PC-9 (cell line): ENCODE measurements around the gene SBF2. TPM values are rescaled to one million over a fixed set of nuclear protein-coding genes. Genes with fewer than 3 reads are reported as not detected.

ENCODE experiments used
- BruUV-seq: library from RNA; stranded (reverse); fragments of 400-500 nt; replicated peaks from 2 replicates; lab custom pipeline; 2021; lab: Mats Ljungman, UMichigan
- CTCF ChIA-PET: fragments of 300-600 bp; sonication (Branson Sonifier 250); formaldehyde crosslinking; loops from one replicate; lab custom pipeline; 2022; ENCODE audit warnings: antibody characterized with exemption; lab: Charles Lee
- POLR2A ChIA-PET: fragments of 300-600 bp; sonication (Branson Sonifier 250); formaldehyde crosslinking; loops from one replicate; lab custom pipeline; 2022; ENCODE audit warnings: antibody characterized with exemption; ENCODE audit not compliant: unreplicated experiment; lab: Charles Lee
- DNase-seq, 2 experiments: peaks; one replicate each; pipeline versions ENCODE4 v3.0.0 to v3.0.0-alpha.2; 2015 to 2022; ENCODE audit warnings: mixed read lengths in 1 of 2
- H2AFZ ChIP-seq: fragments of 200-600 bp; sonication (generic); 2 replicates; pipeline ENCODE4 v1.8.1; 2017; ENCODE audit warnings: antibody characterized with exemption
- H3F3A ChIP-seq: fragments of 200-600 bp; sonication (generic); 2 replicates; pipeline ENCODE4 v1.8.1; 2017; ENCODE audit warnings: antibody characterized with exemption, mild to moderate bottlenecking, low read depth; ENCODE audit not compliant: insufficient read depth
- H3K27ac ChIP-seq: fragments of 200-600 bp; sonication (generic); 2 replicates; pipeline ENCODE4 v1.6.1; 2016; ENCODE audit warnings: mixed run types
- H3K27me3 ChIP-seq: fragments of 200-600 bp; sonication (generic); 2 replicates; pipeline ENCODE4 v1.6.1; 2016; ENCODE audit warnings: low read depth, mixed run types; ENCODE audit not compliant: insufficient read depth
- H3K36me3 ChIP-seq: fragments of 200-600 bp; sonication (generic); 2 replicates; pipeline ENCODE4 v1.6.1; 2016; ENCODE audit warnings: low read depth, mixed run types
- H3K4me1 ChIP-seq: fragments of 200-600 bp; sonication (generic); replicated peaks from 2 replicates; pipeline ENCODE4 v1.6.1; 2016; ENCODE audit warnings: mixed run types; ENCODE audit not compliant: insufficient read depth
- H3K4me2 ChIP-seq: fragments of 200-600 bp; sonication (generic); 2 replicates; pipeline ENCODE4 v1.6.1; 2017; ENCODE audit warnings: mixed run types
- H3K4me3 ChIP-seq: fragments of 200-600 bp; sonication (generic); 2 replicates; pipeline ENCODE4 v1.6.1; 2016; ENCODE audit warnings: mixed run types
- H3K79me2 ChIP-seq: fragments of 200-600 bp; sonication (generic); 2 replicates; pipeline ENCODE4 v1.6.1; 2017; ENCODE audit warnings: low read depth, mixed run types
- H3K9me2 ChIP-seq: fragments of 200-600 bp; sonication (generic); 2 replicates; pipeline ENCODE4 v1.8.1; 2017; ENCODE audit warnings: mild to moderate bottlenecking; ENCODE audit not compliant: insufficient read depth
- H3K9me3 ChIP-seq: fragments of 200-600 bp; sonication (generic); 2 replicates; pipeline ENCODE4 v1.8.1; 2016; ENCODE audit warnings: low read depth; ENCODE audit not compliant: insufficient read depth
- H4K20me1 ChIP-seq: fragments of 200-600 bp; sonication (generic); 2 replicates; pipeline ENCODE4 v1.8.1; 2017; ENCODE audit not compliant: insufficient read depth
- EZH2 ChIP-seq: fragments of 200-600 bp; sonication (generic); IDR thresholded peaks from 2 replicates; pipeline ENCODE4 v1.8.0; 2017; ENCODE audit warnings: antibody characterized with exemption, low read depth
- intact Hi-C: fragments of 100-400 bp; cut with micrococcal nuclease; formaldehyde crosslinking; loops from one replicate; pipeline ENCODE4 v1.10.0; 2022; ENCODE audit not compliant: unreplicated experiment
- total RNA-seq: library from RNA; stranded (reverse); gene quantifications from 2 replicates; pipeline ENCODE4 v1.2.3, GENCODE V29; 2021
- TF ChIP-seq, protein P1 (sequence below): fragments of 200-600 bp; sonication (generic); conservative IDR thresholded peaks from 2 replicates; pipeline ENCODE4 v1.6.1; 2017; ENCODE audit warnings: mixed run types, antibody characterized with exemption, mild to moderate bottlenecking, moderate library complexity

The SBF2 gene
- total RNA-seq, 1 experiment from 2014 or later: 18.6 TPM

DNA sequence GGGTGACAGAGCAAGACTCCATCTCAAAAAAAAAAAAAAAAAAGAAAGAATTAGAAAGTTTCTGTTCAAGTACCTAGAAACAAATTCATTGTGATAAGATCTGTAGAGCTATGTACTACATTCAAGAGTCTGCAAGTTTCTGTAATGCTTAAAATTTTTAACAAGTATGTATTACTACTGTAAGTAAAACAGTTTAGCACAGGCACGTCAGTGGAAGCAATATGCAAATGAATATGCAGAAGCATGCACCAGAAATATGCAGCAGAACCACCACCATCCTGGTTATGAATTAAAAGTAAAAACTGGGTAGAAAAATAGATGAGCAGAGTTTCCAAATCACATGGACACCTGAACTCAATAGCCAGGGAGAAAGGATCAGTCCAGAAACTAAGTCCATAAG, 19.3 kb downstream of the SBF2 start:
- H3K4me3 ChIP-seq: no peak overlapping the region
- no peaks in the 10 kb centered on the region for H3K9me3 ChIP-seq
- no peak overlapping the region for H3K27ac ChIP-seq
- H3K79me2 ChIP-seq: no peaks in the 10 kb centered on the region
- no peaks in the 10 kb centered on the region for H3K27me3 ChIP-seq
- no peak for DNase-seq
- H3K4me2 ChIP-seq: no peak overlapping the region
- TF ChIP-seq, protein P1, sequence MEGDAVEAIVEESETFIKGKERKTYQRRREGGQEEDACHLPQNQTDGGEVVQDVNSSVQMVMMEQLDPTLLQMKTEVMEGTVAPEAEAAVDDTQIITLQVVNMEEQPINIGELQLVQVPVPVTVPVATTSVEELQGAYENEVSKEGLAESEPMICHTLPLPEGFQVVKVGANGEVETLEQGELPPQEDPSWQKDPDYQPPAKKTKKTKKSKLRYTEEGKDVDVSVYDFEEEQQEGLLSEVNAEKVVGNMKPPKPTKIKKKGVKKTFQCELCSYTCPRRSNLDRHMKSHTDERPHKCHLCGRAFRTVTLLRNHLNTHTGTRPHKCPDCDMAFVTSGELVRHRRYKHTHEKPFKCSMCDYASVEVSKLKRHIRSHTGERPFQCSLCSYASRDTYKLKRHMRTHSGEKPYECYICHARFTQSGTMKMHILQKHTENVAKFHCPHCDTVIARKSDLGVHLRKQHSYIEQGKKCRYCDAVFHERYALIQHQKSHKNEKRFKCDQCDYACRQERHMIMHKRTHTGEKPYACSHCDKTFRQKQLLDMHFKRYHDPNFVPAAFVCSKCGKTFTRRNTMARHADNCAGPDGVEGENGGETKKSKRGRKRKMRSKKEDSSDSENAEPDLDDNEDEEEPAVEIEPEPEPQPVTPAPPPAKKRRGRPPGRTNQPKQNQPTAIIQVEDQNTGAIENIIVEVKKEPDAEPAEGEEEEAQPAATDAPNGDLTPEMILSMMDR: no peak
- no peak for TF ChIP-seq EZH2
- H2AFZ ChIP-seq: no peak overlapping the region
- no peaks in the 10 kb centered on the region for H3K36me3 ChIP-seq
- no peaks in the 10 kb centered on the region for H3K9me2 ChIP-seq
- H4K20me1 ChIP-seq: no peaks in the 10 kb centered on the region
- CTCF ChIA-PET: interaction anchor here (0.6 kb wide), 1 partner anchor 13 kb away, joined by 3 read pairs; no protein-coding TSS in a partner anchor
- intact Hi-C loops: no loop called here
- no peaks in the 10 kb centered on the region for H3F3A ChIP-seq
- no TSS peak for BruUV-seq
- POLR2A ChIA-PET: no interaction called here
- no peaks in the 10 kb centered on the region for H3K4me1 ChIP-seq

GRCh38 chr11:10273738-10274137, 20.3 kb downstream of the SBF2 start:
- no TSS peak for BruUV-seq
- H3K9me2 ChIP-seq: no peaks in the 10 kb centered on the region
- intact Hi-C loops: no loop called here
- TF ChIP-seq EZH2: no peak
- TF ChIP-seq, protein P1: no peak
- POLR2A ChIA-PET: no interaction called here
- no peak overlapping the region for H2AFZ ChIP-seq
- no peak overlapping the region for H3K4me3 ChIP-seq
- no peaks in the 10 kb centered on the region for H3F3A ChIP-seq
- CTCF ChIA-PET: no interaction called here
- no peaks in the 10 kb centered on the region for H4K20me1 ChIP-seq
- no peak for DNase-seq
- H3K9me3 ChIP-seq: no peaks in the 10 kb centered on the region
- no peaks in the 10 kb centered on the region; the same call in 1 of the 2 replicates for H3K36me3 ChIP-seq
- no peaks in the 10 kb centered on the region for H3K4me1 ChIP-seq
- no peak overlapping the region for H3K27ac ChIP-seq
- no peaks in the 10 kb centered on the region for H3K27me3 ChIP-seq
- H3K4me2 ChIP-seq: no peak overlapping the region
- H3K79me2 ChIP-seq: no peaks in the 10 kb centered on the region

DNA sequence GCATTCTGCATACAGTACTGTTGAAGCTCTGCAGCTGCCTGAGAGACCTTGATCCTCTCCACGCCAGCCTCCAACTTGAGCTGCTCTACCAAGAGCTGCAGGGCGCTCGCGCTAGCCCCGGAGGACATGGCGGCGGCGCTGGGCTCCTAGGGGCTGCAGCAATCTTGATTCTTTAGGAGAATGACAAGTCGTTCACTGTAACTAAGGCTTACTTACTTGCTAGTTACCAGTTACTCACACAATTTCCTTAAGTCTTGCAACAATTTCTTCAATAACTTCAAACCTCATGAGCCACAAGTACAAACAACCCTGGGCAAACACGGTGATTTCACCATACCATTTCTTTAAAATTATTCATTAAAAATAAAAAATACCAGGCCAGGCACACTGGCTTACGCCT, 21.9 kb downstream of the SBF2 start:
- Histone ChIP-seq H3K36me3 (no peaks in the 10 kb centered on the region; the same call in 1 of the 2 replicates), H3K27me3 (no peaks in the 10 kb centered on the region)
- DNase-seq: no peak

More for the DNA sequence above, 21.9 kb downstream of the SBF2 start:
- TF ChIP-seq EZH2: no peak
- TF ChIP-seq, protein P1: no peak
- Histone ChIP-seq H2AFZ (no peak overlapping the region), H3K4me3 (no peak overlapping the region), H3K79me2 (no peaks in the 10 kb centered on the region), H3K27ac (no peak overlapping the region), H3K4me1 (no peaks in the 10 kb centered on the region), H3K4me2 (no peak overlapping the region), H3F3A (no peaks in the 10 kb centered on the region), H3K9me2 (no peaks in the 10 kb centered on the region), H3K9me3 (no peaks in the 10 kb centered on the region), H4K20me1 (no peaks in the 10 kb centered on the region)
- intact Hi-C loops: no loop called here
- BruUV-seq: no TSS peak
- CTCF ChIA-PET: no interaction called here
- POLR2A ChIA-PET: no interaction called here
